ENCODE measurements around the gene ELAVL1.
"Not testable (repeated sequence)": the region's sequence is repeated elsewhere in the genome, so short reads cannot be mapped to it uniquely, and the experiment has no call there.

Gene ELAVL1

GRCh38 chr19:7947939-7948338, 57.5 kb downstream of the ELAVL1 start:
- H3K4me3 Mint-ChIP-seq: no peak overlapping the region
- no peak overlapping the region for H3K27ac Mint-ChIP-seq
- peaks cover 2% of the 10 kb centered on the region for H3K36me3 Mint-ChIP-seq
- peaks cover 15% of the 10 kb centered on the region for H3K4me1 Mint-ChIP-seq
- no peaks in the 10 kb centered on the region for H3K27me3 Mint-ChIP-seq
- H3K9me3 Mint-ChIP-seq: no peaks in the 10 kb centered on the region

- no peaks in the 10 kb centered on the region for H3K9me3 Mint-ChIP-seq
- no peaks in the 10 kb centered on the region for H3K27me3 Mint-ChIP-seq
- H3K4me1 Mint-ChIP-seq: peaks cover 31% of the 10 kb centered on the region
- peak overlapping the region; percentile 99 for H3K4me3 Mint-ChIP-seq
- peaks cover 8% of the 10 kb centered on the region for H3K36me3 Mint-ChIP-seq
- H3K27ac Mint-ChIP-seq: peak overlapping the region; percentile 98
Measured at GRCh38 chr19:7944177-7944761, 61.2 kb downstream of the ELAVL1 start.

- Mint-ChIP-seq H3K9me3 (no peaks in the 10 kb centered on the region), H3K27me3 (no peaks in the 10 kb centered on the region), H3K4me1 (peaks cover 35% of the 10 kb centered on the region), H3K36me3 (peaks cover 11% of the 10 kb centered on the region), H3K4me3 (peak within 1 kb of the TSS; percentile 99), H3K27ac (peak within 1 kb of the TSS; percentile 98)
Measured at GRCh38 chr19:7943444-7944176, 61.8 kb downstream of the ELAVL1 start, which contains the start of gene TIMM44. TIMM44 (minus strand) TSS chr19:7943666; CDS start chr19:7943651, 15 bp downstream.

- Mint-ChIP-seq H3K9me3 (no peaks in the 10 kb centered on the region), H3K36me3 (peaks cover 11% of the 10 kb centered on the region), H3K4me1 (peaks cover 36% of the 10 kb centered on the region), H3K27me3 (no peaks in the 10 kb centered on the region), H3K27ac (peak overlapping the region; percentile 98), H3K4me3 (peak overlapping the region; percentile 99)
Measured at GRCh38 chr19:7942981-7943443, 62.4 kb downstream of the ELAVL1 start.

GRCh38 chr19:7941895-7942596, 63.4 kb downstream of the ELAVL1 start:
- H3K4me3 Mint-ChIP-seq: peak overlapping the region; percentile 99
- H3K4me1 Mint-ChIP-seq: peaks cover 36% of the 10 kb centered on the region
- H3K9me3 Mint-ChIP-seq: no peaks in the 10 kb centered on the region
- H3K27ac Mint-ChIP-seq: peak overlapping the region; percentile 35
- no peaks in the 10 kb centered on the region for H3K27me3 Mint-ChIP-seq
- H3K36me3 Mint-ChIP-seq: peaks cover 11% of the 10 kb centered on the region

- H3K27me3 Mint-ChIP-seq: no peaks in the 10 kb centered on the region
- peak overlapping the region; percentile 99 for H3K4me3 Mint-ChIP-seq
- no peak overlapping the region for H3K27ac Mint-ChIP-seq
- no peaks in the 10 kb centered on the region for H3K9me3 Mint-ChIP-seq
- H3K36me3 Mint-ChIP-seq: peaks cover 9% of the 10 kb centered on the region
- H3K4me1 Mint-ChIP-seq: peaks cover 36% of the 10 kb centered on the region
Measured at GRCh38 chr19:7940841-7941240, 64.6 kb downstream of the ELAVL1 start.

GRCh38 chr19:7934766-7935165, 70.7 kb downstream of the ELAVL1 start:
- Mint-ChIP-seq H3K27ac (no peak overlapping the region), H3K4me3 (no peak overlapping the region), H3K9me3 (no peaks in the 10 kb centered on the region), H3K36me3 (peaks cover 4% of the 10 kb centered on the region), H3K27me3 (no peaks in the 10 kb centered on the region), H3K4me1 (peaks cover 5% of the 10 kb centered on the region)

- H3K27me3 Mint-ChIP-seq: no peaks in the 10 kb centered on the region
- H3K4me3 Mint-ChIP-seq: no peak overlapping the region
- peaks cover 4% of the 10 kb centered on the region for H3K36me3 Mint-ChIP-seq
- peaks cover 7% of the 10 kb centered on the region for H3K4me1 Mint-ChIP-seq
- H3K27ac Mint-ChIP-seq: no peak overlapping the region
- no peaks in the 10 kb centered on the region for H3K9me3 Mint-ChIP-seq
Measured at GRCh38 chr19:7933828-7934725, 71.4 kb downstream of the ELAVL1 start.

GRCh38 chr19:7933411-7933810, 72.0 kb downstream of the ELAVL1 start:
- peaks cover 1% of the 10 kb centered on the region for H3K36me3 Mint-ChIP-seq
- H3K9me3 Mint-ChIP-seq: no peaks in the 10 kb centered on the region
- H3K4me3 Mint-ChIP-seq: no peak overlapping the region
- H3K27ac Mint-ChIP-seq: no peak overlapping the region
- H3K4me1 Mint-ChIP-seq: peaks cover 8% of the 10 kb centered on the region
- H3K27me3 Mint-ChIP-seq: no peaks in the 10 kb centered on the region

GRCh38 chr19:7932930-7933300, 72.5 kb downstream of the ELAVL1 start:
- Mint-ChIP-seq H3K9me3 (no peaks in the 10 kb centered on the region), H3K27ac (no peak overlapping the region), H3K4me1 (peaks cover 10% of the 10 kb centered on the region), H3K36me3 (peaks cover 1% of the 10 kb centered on the region), H3K27me3 (no peaks in the 10 kb centered on the region), H3K4me3 (no peak overlapping the region)

- no peak overlapping the region for H3K27ac Mint-ChIP-seq
- peaks cover 1% of the 10 kb centered on the region for H3K36me3 Mint-ChIP-seq
- H3K4me1 Mint-ChIP-seq: peaks cover 10% of the 10 kb centered on the region
- H3K4me3 Mint-ChIP-seq: no peak overlapping the region
- no peaks in the 10 kb centered on the region for H3K27me3 Mint-ChIP-seq
- no peaks in the 10 kb centered on the region for H3K9me3 Mint-ChIP-seq
Measured at GRCh38 chr19:7932276-7932929, 73.0 kb downstream of the ELAVL1 start.

- Mint-ChIP-seq H3K4me1 (peaks cover 13% of the 10 kb centered on the region), H3K27me3 (no peaks in the 10 kb centered on the region), H3K9me3 (no peaks in the 10 kb centered on the region), H3K36me3 (peaks cover 1% of the 10 kb centered on the region), H3K4me3 (no peak overlapping the region), H3K27ac (no peak overlapping the region)
Measured at GRCh38 chr19:7931221-7932061, 74.0 kb downstream of the ELAVL1 start.

GRCh38 chr19:7930765-7931164, 74.7 kb downstream of the ELAVL1 start:
- H3K27ac Mint-ChIP-seq: no peak overlapping the region
- peaks cover 14% of the 10 kb centered on the region for H3K4me1 Mint-ChIP-seq
- no peaks in the 10 kb centered on the region for H3K27me3 Mint-ChIP-seq
- H3K4me3 Mint-ChIP-seq: no peak overlapping the region
- H3K36me3 Mint-ChIP-seq: peaks cover 1% of the 10 kb centered on the region
- H3K9me3 Mint-ChIP-seq: no peaks in the 10 kb centered on the region

- H3K36me3 Mint-ChIP-seq, H3K27ac Mint-ChIP-seq, H3K9me3 Mint-ChIP-seq, H3K4me3 Mint-ChIP-seq, H3K27me3 Mint-ChIP-seq: not testable (repeated sequence)
- peaks cover 17% of the 10 kb centered on the region for H3K4me1 Mint-ChIP-seq
Measured at GRCh38 chr19:7930030-7930429, 75.4 kb downstream of the ELAVL1 start.

Measured in activated naive CD4-positive, alpha-beta T cell treated with anti-CD3 and anti-CD28 coated beads, Interleukin-2, amount 50 U/mL, for 24 hours (primary cell).